ENCODE measurements around the gene RGS4. TPM values are rescaled to one million over a fixed set of nuclear protein-coding genes. Genes with fewer than 3 reads are reported as not detected.

Gene RGS4
- total RNA-seq, 1 experiment from 2014 or later = 3.2 TPM

DNA sequence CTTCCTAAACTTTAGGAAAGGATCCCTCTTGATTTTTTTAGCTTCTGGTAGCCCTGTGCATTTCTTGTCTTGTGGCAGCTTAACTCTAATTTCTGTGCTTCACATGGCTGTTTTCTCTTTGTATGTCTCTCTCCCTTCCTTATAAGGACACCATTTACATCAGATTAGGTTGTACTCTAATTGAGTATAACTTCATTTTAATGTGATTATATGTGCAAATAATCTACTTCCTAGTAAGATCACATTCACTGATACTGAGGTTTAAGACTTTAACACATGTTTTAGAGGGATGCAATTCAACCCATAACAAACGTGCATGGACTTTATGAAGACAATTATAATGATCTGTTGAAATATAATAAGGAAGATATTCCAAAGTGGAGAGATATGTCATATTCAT is 46.7 kb downstream of the RGS4 start:
- no peaks in the 10 kb centered on the region for H3K36me3 Mint-ChIP-seq
- TF ChIP-seq ZNF219 (CRISPR knock-in tag; IDR thresholded peaks at IDR 0.05; ENCODE audit: borderline replicate concordance) (no peak), RORB (CRISPR knock-in tag; IDR thresholded peaks at IDR 0.05) (no peak), SMAD3 (CRISPR knock-in tag; IDR thresholded peaks at IDR 0.05; ENCODE audit: borderline replicate concordance) (no peak), ATF2 (CRISPR knock-in tag; IDR thresholded peaks at IDR 0.05; ENCODE audit: borderline replicate concordance, low read depth) (no peak), SOX15 (CRISPR knock-in tag; IDR thresholded peaks at IDR 0.05) (no peak), ZNF232 (CRISPR knock-in tag; IDR thresholded peaks at IDR 0.05) (no peak)
- TF ChIP-seq, protein P1, sequence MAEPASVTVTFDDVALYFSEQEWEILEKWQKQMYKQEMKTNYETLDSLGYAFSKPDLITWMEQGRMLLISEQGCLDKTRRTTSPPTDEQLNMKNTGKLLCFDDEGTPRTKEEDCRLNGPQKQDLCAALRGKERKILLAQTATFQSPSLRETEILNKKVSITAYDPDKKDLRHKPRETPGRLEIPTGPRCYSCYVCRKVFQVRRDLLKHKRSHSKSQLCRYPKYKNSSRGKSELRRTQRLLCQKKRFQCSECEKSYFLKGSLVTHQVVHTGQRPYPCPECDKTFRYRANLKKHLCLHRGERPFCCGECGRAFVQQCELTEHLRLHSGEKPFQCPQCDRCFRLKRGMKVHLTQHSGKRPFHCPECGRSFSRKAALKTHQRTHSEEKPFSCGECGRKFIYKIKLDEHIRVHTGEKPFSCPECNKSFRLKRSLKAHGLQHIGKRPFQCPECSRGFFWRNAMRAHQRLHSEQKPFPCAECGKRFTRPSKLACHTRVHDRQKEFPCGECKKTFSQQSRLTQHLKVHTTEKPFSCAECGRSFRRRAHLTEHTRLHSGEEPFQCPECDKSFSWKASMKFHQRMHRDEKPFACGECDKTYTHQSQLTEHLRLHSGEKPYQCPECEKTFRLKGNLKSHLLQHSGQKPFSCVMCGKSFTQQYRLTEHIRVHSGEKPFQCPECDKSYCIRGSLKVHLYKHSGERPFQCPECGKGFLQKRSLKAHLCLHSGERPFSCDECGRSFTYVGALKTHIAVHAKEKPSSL (CRISPR knock-in tag; conservative IDR thresholded peaks at IDR 0.05) = no peak
- TF ChIP-seq, protein P2, sequence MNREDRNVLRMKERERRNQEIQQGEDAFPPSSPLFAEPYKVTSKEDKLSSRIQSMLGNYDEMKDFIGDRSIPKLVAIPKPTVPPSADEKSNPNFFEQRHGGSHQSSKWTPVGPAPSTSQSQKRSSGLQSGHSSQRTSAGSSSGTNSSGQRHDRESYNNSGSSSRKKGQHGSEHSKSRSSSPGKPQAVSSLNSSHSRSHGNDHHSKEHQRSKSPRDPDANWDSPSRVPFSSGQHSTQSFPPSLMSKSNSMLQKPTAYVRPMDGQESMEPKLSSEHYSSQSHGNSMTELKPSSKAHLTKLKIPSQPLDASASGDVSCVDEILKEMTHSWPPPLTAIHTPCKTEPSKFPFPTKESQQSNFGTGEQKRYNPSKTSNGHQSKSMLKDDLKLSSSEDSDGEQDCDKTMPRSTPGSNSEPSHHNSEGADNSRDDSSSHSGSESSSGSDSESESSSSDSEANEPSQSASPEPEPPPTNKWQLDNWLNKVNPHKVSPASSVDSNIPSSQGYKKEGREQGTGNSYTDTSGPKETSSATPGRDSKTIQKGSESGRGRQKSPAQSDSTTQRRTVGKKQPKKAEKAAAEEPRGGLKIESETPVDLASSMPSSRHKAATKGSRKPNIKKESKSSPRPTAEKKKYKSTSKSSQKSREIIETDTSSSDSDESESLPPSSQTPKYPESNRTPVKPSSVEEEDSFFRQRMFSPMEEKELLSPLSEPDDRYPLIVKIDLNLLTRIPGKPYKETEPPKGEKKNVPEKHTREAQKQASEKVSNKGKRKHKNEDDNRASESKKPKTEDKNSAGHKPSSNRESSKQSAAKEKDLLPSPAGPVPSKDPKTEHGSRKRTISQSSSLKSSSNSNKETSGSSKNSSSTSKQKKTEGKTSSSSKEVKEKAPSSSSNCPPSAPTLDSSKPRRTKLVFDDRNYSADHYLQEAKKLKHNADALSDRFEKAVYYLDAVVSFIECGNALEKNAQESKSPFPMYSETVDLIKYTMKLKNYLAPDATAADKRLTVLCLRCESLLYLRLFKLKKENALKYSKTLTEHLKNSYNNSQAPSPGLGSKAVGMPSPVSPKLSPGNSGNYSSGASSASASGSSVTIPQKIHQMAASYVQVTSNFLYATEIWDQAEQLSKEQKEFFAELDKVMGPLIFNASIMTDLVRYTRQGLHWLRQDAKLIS (CRISPR knock-in tag; IDR thresholded peaks at IDR 0.05; ENCODE audit: borderline replicate concordance) = no peak
- DNase-seq (ENCODE audit: low spot score) = no peak
- CTCF ChIA-PET = no interaction called here
- H3K27ac Mint-ChIP-seq = no peak overlapping the region
- H3K27me3 Mint-ChIP-seq (ENCODE audit: low read depth) = no peaks in the 10 kb centered on the region; the same call in 1 of the 2 replicates
- peaks cover 4% of the 10 kb centered on the region; the same call in 1 of the 2 replicates for H3K9me3 Mint-ChIP-seq
- POLR2A ChIA-PET = no interaction called here
- no peak for ATAC-seq
- H3K4me1 Mint-ChIP-seq = peaks cover 7% of the 10 kb centered on the region
- H3K4me3 Mint-ChIP-seq = no peak overlapping the region

DNA sequence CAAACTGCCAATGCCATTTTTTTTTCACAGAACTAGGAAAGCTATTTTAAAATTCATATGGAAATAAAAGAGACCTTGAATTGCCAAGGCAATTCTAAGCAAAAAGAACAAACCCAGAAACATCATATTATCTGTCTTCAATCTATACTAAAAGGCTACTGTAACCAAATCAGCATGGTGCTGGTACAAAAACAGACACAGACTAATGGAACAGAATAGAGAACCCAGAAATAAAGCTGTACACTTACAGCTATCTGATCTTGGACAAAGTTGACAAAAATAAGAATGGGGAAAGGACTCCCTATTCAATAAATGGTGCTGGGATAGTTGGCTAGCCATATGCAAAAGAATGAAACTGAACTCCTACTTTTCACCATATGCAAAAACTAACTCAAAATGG is 50.5 kb downstream of the RGS4 start:
- ChIA-PET CTCF (no interaction called here), POLR2A (interaction anchor here (0.6 kb wide), 1 partner anchor 46 kb away, joined by 5 read pairs; no protein-coding TSS in a partner anchor)

More for the DNA sequence above, 50.5 kb downstream of the RGS4 start:
- no peaks in the 10 kb centered on the region for H3K9me3 Mint-ChIP-seq
- peaks cover 7% of the 10 kb centered on the region for H3K4me1 Mint-ChIP-seq
- no peak overlapping the region for H3K4me3 Mint-ChIP-seq
- no peak for DNase-seq (ENCODE audit: low spot score)
- H3K27ac Mint-ChIP-seq = no peak overlapping the region
- H3K27me3 Mint-ChIP-seq (ENCODE audit: low read depth) = no peaks in the 10 kb centered on the region; the same call in 1 of the 2 replicates
- ATAC-seq = no peak
- H3K36me3 Mint-ChIP-seq = no peaks in the 10 kb centered on the region
- no peak for TF ChIP-seq NFATC4 (CRISPR knock-in tag; IDR thresholded peaks at IDR 0.05)
- TF ChIP-seq, protein P2 (CRISPR knock-in tag; IDR thresholded peaks at IDR 0.05; ENCODE audit: borderline replicate concordance) = no peak
- no peak for TF ChIP-seq CBFB (CRISPR knock-in tag; IDR thresholded peaks at IDR 0.05; ENCODE audit: low read depth)
- no peak for TF ChIP-seq HMGA2 (CRISPR knock-in tag; IDR thresholded peaks at IDR 0.05)
- TF ChIP-seq ZNF121 (CRISPR knock-in tag; IDR thresholded peaks at IDR 0.05) = no peak
- no peak for TF ChIP-seq ZNF671 (CRISPR knock-in tag; IDR thresholded peaks at IDR 0.05)
- no peak for TF ChIP-seq TCF7 (CRISPR knock-in tag; IDR thresholded peaks at IDR 0.05; ENCODE audit: low read depth)
- TF ChIP-seq TEAD4 (CRISPR knock-in tag; IDR thresholded peaks at IDR 0.05) = no peak
- TF ChIP-seq ELF4 (CRISPR knock-in tag; IDR thresholded peaks at IDR 0.05; ENCODE audit: low read depth) = no peak
- TF ChIP-seq ERG (CRISPR knock-in tag; IDR thresholded peaks at IDR 0.05) = no peak
- TF ChIP-seq CREB1 (CRISPR knock-in tag; IDR thresholded peaks at IDR 0.05) = no peak
- TF ChIP-seq ZMAT4 (CRISPR knock-in tag; IDR thresholded peaks at IDR 0.05) = no peak
